Fibroblast of villous mesenchyme (primary cell): ENCODE results near the gene MTCL3.

Experiments
- DNase-seq: peaks from one replicate; pipeline ENCODE4 v3.0.0-alpha.2; 2010; ENCODE audit warnings: low read depth
- H3K4me3 ChIP-seq: 2 replicates; pipeline ENCODE4 v1.5.1; 2011; ENCODE audit warnings: low read depth, mild to moderate bottlenecking, low read length
- TF ChIP-seq, protein P1 (sequence below): IDR thresholded peaks from 2 replicates; pipeline ENCODE4 v1.5.1; 2012; ENCODE audit warnings: low read depth, mild to moderate bottlenecking, low read length; ENCODE audit not compliant: insufficient read depth

The MTCL3 gene

DNA sequence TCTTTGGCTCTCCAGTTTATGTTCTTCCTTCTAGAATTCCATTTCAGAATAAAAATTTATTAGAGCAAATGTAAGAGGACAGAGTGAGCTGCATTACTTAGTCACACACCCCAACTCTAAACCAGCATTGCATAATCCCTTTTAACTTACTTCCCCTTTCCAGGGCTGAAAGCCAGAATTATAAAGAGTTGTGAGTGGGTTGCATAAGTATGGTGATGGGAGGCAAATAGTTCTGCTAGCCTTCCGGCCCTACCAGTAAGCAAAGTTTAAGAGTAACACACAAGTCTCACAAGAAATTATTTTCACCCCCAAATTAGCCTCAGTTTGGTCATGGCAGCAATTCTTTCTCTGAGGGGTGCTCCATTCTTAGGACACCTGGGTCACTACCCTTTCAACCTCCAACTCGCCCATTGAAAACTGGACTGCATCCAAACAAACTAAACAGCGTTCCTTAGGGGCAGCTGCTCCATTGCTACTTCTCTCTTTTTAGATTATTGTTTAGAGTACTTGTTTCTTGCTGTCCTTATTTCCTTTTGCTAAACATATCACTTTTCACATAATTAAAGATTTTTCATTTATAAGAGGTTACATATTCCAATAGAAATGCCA, 61.6 kb downstream of the MTCL3 start:
- TF ChIP-seq, protein P1, sequence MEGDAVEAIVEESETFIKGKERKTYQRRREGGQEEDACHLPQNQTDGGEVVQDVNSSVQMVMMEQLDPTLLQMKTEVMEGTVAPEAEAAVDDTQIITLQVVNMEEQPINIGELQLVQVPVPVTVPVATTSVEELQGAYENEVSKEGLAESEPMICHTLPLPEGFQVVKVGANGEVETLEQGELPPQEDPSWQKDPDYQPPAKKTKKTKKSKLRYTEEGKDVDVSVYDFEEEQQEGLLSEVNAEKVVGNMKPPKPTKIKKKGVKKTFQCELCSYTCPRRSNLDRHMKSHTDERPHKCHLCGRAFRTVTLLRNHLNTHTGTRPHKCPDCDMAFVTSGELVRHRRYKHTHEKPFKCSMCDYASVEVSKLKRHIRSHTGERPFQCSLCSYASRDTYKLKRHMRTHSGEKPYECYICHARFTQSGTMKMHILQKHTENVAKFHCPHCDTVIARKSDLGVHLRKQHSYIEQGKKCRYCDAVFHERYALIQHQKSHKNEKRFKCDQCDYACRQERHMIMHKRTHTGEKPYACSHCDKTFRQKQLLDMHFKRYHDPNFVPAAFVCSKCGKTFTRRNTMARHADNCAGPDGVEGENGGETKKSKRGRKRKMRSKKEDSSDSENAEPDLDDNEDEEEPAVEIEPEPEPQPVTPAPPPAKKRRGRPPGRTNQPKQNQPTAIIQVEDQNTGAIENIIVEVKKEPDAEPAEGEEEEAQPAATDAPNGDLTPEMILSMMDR: no peak
- DNase-seq: peak; percentile 82
- no peak overlapping the region for H3K4me3 ChIP-seq

DNA sequence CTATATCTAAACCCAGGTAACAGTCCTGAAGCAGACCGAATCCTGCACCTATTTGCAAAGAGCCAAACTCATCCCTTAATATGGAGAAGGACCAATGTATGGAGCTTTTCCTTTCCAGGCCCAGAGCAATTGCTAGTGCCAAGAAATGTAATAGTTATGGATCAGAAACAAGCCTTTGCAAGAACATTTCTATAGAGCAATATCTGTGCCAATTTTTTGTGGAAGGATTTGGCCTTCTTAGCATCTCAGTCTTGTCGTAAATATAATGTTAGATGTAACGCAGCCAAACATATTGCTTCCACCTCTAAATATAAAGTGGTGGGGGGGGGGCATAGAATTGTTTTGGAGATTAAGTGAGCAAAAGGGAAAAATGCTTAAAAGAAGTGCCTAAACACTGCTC, 62.7 kb downstream of the MTCL3 start:
- no peak overlapping the region for H3K4me3 ChIP-seq
- DNase-seq: no peak
- TF ChIP-seq, protein P1: no peak

DNA sequence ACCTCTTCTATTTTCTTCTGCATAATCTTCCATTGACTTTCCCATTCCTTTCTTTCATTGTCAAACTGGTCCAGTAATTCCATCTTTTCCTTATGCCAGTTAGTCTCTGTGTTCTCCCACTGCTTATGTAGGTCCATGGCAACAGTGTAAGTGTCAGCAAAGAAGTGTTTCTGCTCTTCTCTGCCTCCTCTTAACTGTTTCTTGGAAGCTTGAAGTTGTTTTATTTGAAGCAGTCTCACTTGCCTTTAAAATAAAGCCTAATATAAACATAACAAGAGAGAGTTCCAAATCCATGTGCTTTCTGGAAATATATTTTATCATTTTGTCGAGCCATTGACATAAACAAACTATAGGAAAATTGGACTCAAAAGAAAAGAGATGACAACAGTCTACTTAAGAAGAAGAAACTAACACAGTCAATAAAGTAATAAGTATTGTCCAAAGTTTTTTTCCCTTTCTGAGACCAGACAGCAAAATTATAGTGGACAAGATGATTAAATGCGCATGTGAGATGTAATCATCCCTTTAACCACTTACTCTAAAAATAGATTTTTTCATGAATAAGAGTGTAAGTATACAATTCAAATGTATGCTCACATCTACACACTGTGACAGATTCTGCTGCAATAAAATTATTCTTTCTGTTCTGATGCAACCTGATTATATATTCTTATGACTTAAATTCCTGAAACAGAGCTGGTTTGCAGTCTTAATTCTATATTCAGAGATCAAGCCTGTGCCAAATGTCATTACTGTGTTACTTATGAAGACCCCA, 65.1 kb downstream of the MTCL3 start:
- H3K4me3 ChIP-seq: no peak overlapping the region
- no peak for DNase-seq
- TF ChIP-seq, protein P1: no peak

DNA sequence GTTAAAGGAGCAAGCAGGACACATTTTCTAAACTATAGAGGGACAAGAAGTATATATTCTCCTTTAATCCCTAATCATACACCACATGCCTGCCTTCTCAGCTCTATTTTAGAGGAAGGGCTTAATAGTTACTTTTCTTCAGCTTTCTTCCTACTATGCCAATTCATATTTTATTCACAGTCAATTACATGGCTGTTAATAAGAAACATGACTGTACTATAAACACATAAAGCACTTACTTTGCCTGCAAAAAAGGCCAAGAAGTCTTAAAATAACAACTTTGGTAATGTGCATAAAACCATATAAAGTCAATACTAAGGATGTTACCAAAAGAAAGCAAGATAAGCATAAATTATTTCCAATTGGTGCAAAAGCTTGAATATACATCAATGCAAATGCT, 66.3 kb downstream of the MTCL3 start:
- DNase-seq: no peak
- no peak overlapping the region for H3K4me3 ChIP-seq
- TF ChIP-seq, protein P1: no peak

DNA sequence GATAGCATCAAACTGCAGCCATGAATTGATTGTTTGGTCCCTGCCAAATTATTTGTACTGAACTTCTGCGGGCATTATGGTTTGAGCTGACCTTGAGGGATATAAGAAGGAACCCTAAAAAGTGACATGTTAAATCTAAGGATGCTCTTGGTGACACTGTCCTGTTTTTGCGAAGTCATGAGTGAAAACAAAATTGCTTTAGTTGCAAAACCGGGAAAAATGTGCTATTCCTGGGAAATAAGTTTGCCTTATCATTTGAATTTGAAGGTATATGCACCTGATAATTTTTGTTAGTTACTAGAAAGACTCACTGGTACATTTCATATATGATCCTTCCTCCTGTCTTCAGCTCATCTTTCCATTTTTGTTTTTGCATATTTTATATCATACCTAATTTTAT, 67.7 kb downstream of the MTCL3 start:
- no peak for DNase-seq
- TF ChIP-seq, protein P1: no peak
- no peak overlapping the region for H3K4me3 ChIP-seq

DNA sequence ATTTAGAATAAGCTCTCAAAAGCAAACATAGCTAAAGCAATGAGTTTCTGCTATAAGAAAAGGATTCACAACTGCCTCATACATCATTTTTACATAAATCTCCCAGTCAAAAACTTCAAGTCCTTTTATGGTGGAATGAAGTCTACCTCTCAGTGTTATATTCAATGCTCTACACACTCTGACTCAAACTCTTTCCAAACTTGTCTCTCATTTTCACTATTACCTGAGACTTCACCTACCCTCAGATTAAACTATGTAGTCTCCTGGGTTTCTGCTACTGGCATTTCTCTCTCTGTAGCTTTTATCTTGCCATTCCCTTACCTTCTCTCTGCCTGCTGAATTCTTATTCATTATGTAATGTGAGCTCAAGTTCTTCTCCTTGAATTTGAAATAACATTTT, 71.4 kb downstream of the MTCL3 start:
- DNase-seq: no peak
- TF ChIP-seq, protein P1: no peak
- no peak overlapping the region for H3K4me3 ChIP-seq
